SU-DHL-6 (cell line): ENCODE results near the gene OTX1.

ENCODE experiments used
- CTCF ChIP-seq: fragments of 200-600 bp; sonication (generic); IDR thresholded peaks from one replicate; pipeline ENCODE4 v1.5.1; 2017; ENCODE audit warnings: antibody characterized with exemption, mild to moderate bottlenecking, low read length, moderate library complexity; ENCODE audit not compliant: insufficient read depth, poor library complexity, severe bottlenecking
- EZH2phosphoT487 ChIP-seq: fragments of 200-600 bp; sonication (generic), shearing (Covaris generic); conservative IDR thresholded peaks from 2 replicates; pipeline ENCODE4 v1.6.1; 2018; ENCODE audit warnings: mild to moderate bottlenecking, antibody characterized with exemption, low read length, moderate library complexity, mixed read lengths

GRCh38 chr2:63035660-63036059, 15.0 kb upstream of the OTX1 start:
- TF ChIP-seq CTCF (no peak), EZH2phosphoT487 (no peak)
